Breast epithelium (tissue), 4 donors: ENCODE measurements around the gene HES5. TPM values are rescaled to one million over a fixed set of nuclear protein-coding genes. Genes with fewer than 3 reads are reported as not detected.

Experiments used
- DNase-seq, 2 donors: peaks; one replicate each; pipeline ENCODE4 v3.0.0-alpha.2; 2019; ENCODE audit warnings: low spot score in 2 of 2
- H3K27ac ChIP-seq, 2 donors: fragments of 200-600 bp; sonication (generic) in 1 of 2; one replicate each; pipeline ENCODE4 v1.5.1; 2016 to 2019; ENCODE audit warnings: mild to moderate bottlenecking in 1 of 2
- H3K27me3 ChIP-seq, 2 donors: fragments of 200-600 bp; sonication (generic) in 1 of 2; one replicate each; pipeline versions ENCODE4 v1.5.1 to v1.6.0; 2017 to 2019; ENCODE audit warnings: control low read depth in 1 of 2, mild to moderate bottlenecking in 1 of 2
- H3K36me3 ChIP-seq: fragments of 200-600 bp; one replicate; pipeline ENCODE4 v1.5.1; 2019
- H3K4me1 ChIP-seq, 2 donors: fragments of 200-600 bp; sonication (generic); one replicate each; pipeline ENCODE4 v1.5.1; 2016 to 2019; ENCODE audit warnings: control low read depth in 1 of 2
- H3K4me3 ChIP-seq, 3 donors: fragments of 200-600 bp; sonication (generic); 1 replicate in 2 of 3; 2 replicates in 1 of 3; pipeline ENCODE4 v1.5.1; 2016 to 2019; ENCODE audit warnings: mild to moderate bottlenecking in 3 of 3, moderate library complexity in 2 of 3
- H3K9me3 ChIP-seq, 2 donors: fragments of 200-600 bp; sonication (generic) in 1 of 2; one replicate each; pipeline ENCODE4 v1.5.1; 2016 to 2019; ENCODE audit warnings: control low read depth in 1 of 2
- POLR2A ChIP-seq: fragments of 450-650 bp; IDR thresholded peaks from one replicate; pipeline ENCODE4 v1.6.1; 2016; ENCODE audit warnings: antibody characterized with exemption, mild to moderate bottlenecking, moderate library complexity
- POLR2AphosphoS5 ChIP-seq, 3 donors: sonication (generic); formaldehyde crosslinking; IDR thresholded peaks; one replicate each; pipeline ENCODE4 v1.6.1; 2017; ENCODE audit warnings: antibody characterized with exemption in 3 of 3
- intact Hi-C: fragments of 100-400 bp; cut with DNase I; formaldehyde crosslinking; loops from one replicate; pipeline ENCODE4 v1.15.1; 2023; ENCODE audit warnings: low total_unique reads
- total RNA-seq, 3 donors: library from RNA; depleted of rRNA; stranded (reverse); fragments of >200 nt; gene quantifications; one replicate each; pipeline ENCODE4 v1.1.0, GENCODE V29; 2016
- TF ChIP-seq, protein P1 (sequence below), 3 donors: fragments of 450-650 bp; IDR thresholded peaks; one replicate each; pipeline ENCODE4 v1.5.1; 2016 to 2017; ENCODE audit warnings: antibody characterized with exemption in 3 of 3, mild to moderate bottlenecking in 3 of 3, moderate library complexity in 3 of 3

HES5 gene
- total RNA-seq, 3 donors from 2014 or later, result not detected

GRCh38 chr1:2516946-2517345 is 13.1 kb downstream of the HES5 start:
- intact Hi-C loops, result no loop called here
- H3K9me3 ChIP-seq, result no peaks in the 10 kb centered on the region

GRCh38 chr1:2516124-2516523 is 13.9 kb downstream of the HES5 start:
- Histone ChIP-seq H3K4me1 (no peaks in the 10 kb centered on the region), H3K27me3 (no peaks in the 10 kb centered on the region), H3K9me3 (no peaks in the 10 kb centered on the region), H3K27ac (no peak overlapping the region), H3K36me3 (peaks cover 26% of the 10 kb centered on the region), H3K4me3 (no peak overlapping the region)
- TF ChIP-seq POLR2AphosphoS5 (IDR thresholded peaks at IDR 0.05) (no peak), POLR2A (no peak)
- TF ChIP-seq, protein P1, sequence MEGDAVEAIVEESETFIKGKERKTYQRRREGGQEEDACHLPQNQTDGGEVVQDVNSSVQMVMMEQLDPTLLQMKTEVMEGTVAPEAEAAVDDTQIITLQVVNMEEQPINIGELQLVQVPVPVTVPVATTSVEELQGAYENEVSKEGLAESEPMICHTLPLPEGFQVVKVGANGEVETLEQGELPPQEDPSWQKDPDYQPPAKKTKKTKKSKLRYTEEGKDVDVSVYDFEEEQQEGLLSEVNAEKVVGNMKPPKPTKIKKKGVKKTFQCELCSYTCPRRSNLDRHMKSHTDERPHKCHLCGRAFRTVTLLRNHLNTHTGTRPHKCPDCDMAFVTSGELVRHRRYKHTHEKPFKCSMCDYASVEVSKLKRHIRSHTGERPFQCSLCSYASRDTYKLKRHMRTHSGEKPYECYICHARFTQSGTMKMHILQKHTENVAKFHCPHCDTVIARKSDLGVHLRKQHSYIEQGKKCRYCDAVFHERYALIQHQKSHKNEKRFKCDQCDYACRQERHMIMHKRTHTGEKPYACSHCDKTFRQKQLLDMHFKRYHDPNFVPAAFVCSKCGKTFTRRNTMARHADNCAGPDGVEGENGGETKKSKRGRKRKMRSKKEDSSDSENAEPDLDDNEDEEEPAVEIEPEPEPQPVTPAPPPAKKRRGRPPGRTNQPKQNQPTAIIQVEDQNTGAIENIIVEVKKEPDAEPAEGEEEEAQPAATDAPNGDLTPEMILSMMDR (IDR thresholded peaks at IDR 0.05), result no peak
- DNase-seq, result no peak
- intact Hi-C loops, result no loop called here

More at GRCh38 chr1:2516946-2517345, 13.1 kb downstream of the HES5 start:
- Histone ChIP-seq H3K4me3 (no peak overlapping the region), H3K4me1 (no peaks in the 10 kb centered on the region), H3K27me3 (no peaks in the 10 kb centered on the region), H3K27ac (no peak overlapping the region), H3K36me3 (peaks cover 26% of the 10 kb centered on the region)
- no peak for DNase-seq
- TF ChIP-seq, protein P1 (IDR thresholded peaks at IDR 0.05), result no peak
- TF ChIP-seq POLR2AphosphoS5 (IDR thresholded peaks at IDR 0.05), result no peak

GRCh38 chr1:2515763-2516080 is 14.3 kb downstream of the HES5 start:
- DNase-seq, result no peak
- peaks cover 26% of the 10 kb centered on the region for H3K36me3 ChIP-seq
- TF ChIP-seq, protein P1 (IDR thresholded peaks at IDR 0.05), result no peak

DNA sequence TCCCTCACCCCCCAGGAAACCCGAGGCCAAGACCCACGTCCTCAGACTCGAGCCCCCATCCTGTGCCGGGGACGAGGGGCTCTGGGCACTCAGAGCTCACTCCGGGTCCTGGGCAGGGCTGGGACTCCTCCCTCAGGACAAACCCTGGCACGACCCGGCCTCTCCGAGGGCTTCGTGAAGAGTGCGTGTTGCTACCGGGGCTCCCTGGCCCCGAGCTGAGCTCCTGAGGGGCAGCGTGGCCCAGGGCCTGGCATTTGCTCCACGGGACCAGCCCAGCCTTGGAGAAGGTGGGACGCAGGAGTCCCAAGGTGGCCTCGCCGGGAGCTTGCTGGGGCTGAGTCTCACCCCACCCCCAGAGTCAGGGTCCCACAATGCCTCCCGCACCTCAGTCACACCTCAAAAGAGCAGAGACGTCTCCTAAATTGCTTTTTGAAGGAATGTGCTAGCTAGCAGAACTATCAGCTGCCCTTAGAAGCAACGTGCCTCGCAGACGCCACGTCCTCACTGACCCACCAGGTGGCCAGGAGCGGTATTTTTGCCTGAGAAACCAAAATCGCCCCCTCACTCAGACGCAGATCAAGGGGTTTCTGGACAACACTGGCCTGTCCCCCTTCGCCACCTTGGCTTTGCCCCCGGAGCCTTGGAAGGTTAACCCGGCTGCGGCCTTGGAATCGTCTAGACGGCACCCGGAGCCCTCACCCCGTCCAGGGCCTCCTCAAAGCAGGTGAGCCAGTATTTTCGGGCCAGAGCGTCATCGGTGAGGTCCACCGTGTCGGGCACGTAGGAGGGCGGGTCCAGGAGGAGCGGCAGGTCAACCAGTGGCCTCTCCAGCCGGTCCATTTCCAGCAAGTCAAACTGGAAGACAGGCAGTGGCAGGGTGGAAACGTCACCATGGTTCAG is 14.9 kb downstream of the HES5 start:
- intact Hi-C loops, result no loop called here
- Histone ChIP-seq H3K9me3 (no peaks in the 10 kb centered on the region), H3K27me3 (no peaks in the 10 kb centered on the region), H3K27ac (no peak overlapping the region), H3K4me3 (no peak overlapping the region), H3K36me3 (peaks cover 26% of the 10 kb centered on the region), H3K4me1 (no peaks in the 10 kb centered on the region)
- no peak for TF ChIP-seq POLR2AphosphoS5 (IDR thresholded peaks at IDR 0.05)
- no peak for TF ChIP-seq POLR2A
- TF ChIP-seq, protein P1 (IDR thresholded peaks at IDR 0.05), result no peak
- DNase-seq, result no peak

More at GRCh38 chr1:2515763-2516080, 14.3 kb downstream of the HES5 start:
- intact Hi-C loops, result no loop called here
- Histone ChIP-seq H3K27ac (no peak overlapping the region), H3K4me1 (no peaks in the 10 kb centered on the region), H3K27me3 (no peaks in the 10 kb centered on the region), H3K4me3 (no peak overlapping the region), H3K9me3 (no peaks in the 10 kb centered on the region)

- peaks cover 26% of the 10 kb centered on the region for H3K36me3 ChIP-seq
- no peak overlapping the region for H3K27ac ChIP-seq
- no peaks in the 10 kb centered on the region for H3K27me3 ChIP-seq
- intact Hi-C loops, result no loop called here
- no peaks in the 10 kb centered on the region for H3K9me3 ChIP-seq
- H3K4me3 ChIP-seq, result no peak overlapping the region
- DNase-seq, result no peak
- H3K4me1 ChIP-seq, result no peaks in the 10 kb centered on the region
- TF ChIP-seq POLR2A (no peak), POLR2AphosphoS5 (IDR thresholded peaks at IDR 0.05) (no peak)
- TF ChIP-seq, protein P1 (IDR thresholded peaks at IDR 0.05), result no peak
Observed at GRCh38 chr1:2513939-2514652, 16.0 kb downstream of the HES5 start.
